Measurements from ENCODE around the gene RAB44. TPM values are rescaled to one million over a fixed set of nuclear protein-coding genes. Genes with fewer than 3 reads are reported as not detected.
A peak's percentile ranks its signal among the peaks of the same experiment; 100 is the strongest.

Gene RAB44
- total and polyA plus RNA-seq, 2 donors from 2014 or later = 1.5 TPM; not detected in 1

DNA sequence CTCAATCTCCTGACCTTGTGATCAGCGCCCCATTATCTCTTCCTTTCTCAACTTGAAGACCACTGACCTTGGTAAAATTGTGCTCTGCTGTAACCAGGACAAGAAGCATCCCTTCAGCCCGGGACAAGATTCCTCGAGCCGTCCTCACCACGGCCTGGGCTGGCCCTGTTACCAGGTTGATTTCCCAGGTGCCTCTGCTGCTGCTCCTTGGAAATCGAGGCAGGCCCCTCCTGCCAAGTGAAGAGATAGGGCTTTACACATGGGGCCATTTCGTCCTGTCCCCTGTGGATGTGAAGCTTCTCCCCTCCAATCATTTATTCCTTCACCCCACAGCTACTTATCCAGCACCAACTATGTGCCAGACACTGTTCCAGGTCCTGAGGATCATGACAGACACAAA, 21.5 kb downstream of the RAB44 start:
- H3K9ac ChIP-seq (ENCODE audit: low read length in 3 of 3) = no peak overlapping the region
- H3K4me1 ChIP-seq (ENCODE audit: control insufficient read depth in 2 of 3, insufficient read depth in 2 of 3, low read depth in 1 of 3, low read length in 3 of 3) = peaks cover 0 to 3% (median 0%) of the 10 kb centered on the region in 3 donors
- no peaks in the 10 kb centered on the region for H3K36me3 ChIP-seq (ENCODE audit: control insufficient read depth in 2 of 3, insufficient read depth in 3 of 3, low read length in 3 of 3)
- DNase-seq (no peak), FAIRE-seq (no peak)
- H3K27ac ChIP-seq (ENCODE audit: low read depth in 2 of 2, low read length in 2 of 2) = no peak overlapping the region
- no peaks in the 10 kb centered on the region for H3K27me3 ChIP-seq (ENCODE audit: control insufficient read depth, insufficient read depth, low read length)
- TF ChIP-seq, protein P1, sequence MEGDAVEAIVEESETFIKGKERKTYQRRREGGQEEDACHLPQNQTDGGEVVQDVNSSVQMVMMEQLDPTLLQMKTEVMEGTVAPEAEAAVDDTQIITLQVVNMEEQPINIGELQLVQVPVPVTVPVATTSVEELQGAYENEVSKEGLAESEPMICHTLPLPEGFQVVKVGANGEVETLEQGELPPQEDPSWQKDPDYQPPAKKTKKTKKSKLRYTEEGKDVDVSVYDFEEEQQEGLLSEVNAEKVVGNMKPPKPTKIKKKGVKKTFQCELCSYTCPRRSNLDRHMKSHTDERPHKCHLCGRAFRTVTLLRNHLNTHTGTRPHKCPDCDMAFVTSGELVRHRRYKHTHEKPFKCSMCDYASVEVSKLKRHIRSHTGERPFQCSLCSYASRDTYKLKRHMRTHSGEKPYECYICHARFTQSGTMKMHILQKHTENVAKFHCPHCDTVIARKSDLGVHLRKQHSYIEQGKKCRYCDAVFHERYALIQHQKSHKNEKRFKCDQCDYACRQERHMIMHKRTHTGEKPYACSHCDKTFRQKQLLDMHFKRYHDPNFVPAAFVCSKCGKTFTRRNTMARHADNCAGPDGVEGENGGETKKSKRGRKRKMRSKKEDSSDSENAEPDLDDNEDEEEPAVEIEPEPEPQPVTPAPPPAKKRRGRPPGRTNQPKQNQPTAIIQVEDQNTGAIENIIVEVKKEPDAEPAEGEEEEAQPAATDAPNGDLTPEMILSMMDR (IDR thresholded peaks at IDR 0.05; ENCODE audit: borderline replicate concordance, extremely low read depth, insufficient read depth) = no peak
- intact Hi-C loops (cut with DNase I) = no loop called here
- H3K4me3 ChIP-seq (ENCODE audit: low read length in 3 of 3) = no peak overlapping the region
- H3K9me3 ChIP-seq (ENCODE audit: control insufficient read depth in 2 of 3, insufficient read depth in 1 of 3, low read length in 3 of 3) = no peaks in the 10 kb centered on the region

DNA sequence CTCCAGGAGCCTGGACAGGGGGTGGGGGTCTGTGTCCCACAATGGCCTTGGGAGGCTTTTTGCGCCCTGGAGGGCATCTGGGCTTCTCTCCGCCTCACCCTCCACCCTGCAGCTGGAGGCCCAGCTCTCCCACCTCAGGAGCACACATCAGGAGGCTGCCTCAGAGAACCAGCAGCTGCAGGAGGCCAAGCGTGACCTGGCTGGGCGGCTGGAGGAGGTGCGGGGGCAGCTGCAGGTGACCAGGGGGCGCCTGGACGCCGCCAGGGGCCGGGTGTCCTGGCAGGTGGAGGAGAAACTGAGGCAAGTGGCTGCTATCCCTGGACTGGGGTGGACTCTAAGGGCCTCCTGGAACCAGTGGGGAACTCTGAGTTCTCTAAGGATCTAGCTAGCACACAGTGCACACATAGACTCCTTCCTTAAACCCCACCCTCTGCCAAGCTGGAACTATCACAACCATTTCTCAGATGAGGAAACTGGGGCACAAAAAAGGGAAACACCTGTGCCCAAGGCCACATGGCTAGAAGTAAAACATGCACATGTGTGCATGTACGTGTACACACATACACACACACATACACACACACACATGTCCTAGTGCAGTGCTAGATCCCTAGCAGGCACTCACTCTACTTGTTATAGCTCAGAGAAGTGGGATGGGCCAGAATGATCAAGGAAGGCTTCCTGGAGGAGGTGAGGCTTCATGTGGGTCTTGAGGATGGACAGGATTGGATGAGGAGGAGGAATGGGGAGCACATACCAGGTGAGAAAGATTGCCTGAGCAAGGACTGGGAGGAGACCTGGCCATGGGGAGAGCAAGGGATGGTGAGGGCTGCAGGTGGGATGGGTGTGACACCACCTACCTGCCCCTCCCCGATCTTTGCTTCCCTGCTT, 22.9 kb downstream of the RAB44 start:
- H3K4me1 ChIP-seq (ENCODE audit: control insufficient read depth in 2 of 3, insufficient read depth in 2 of 3, low read depth in 1 of 3, low read length in 3 of 3) = peaks cover 0 to 3% (median 0%) of the 10 kb centered on the region in 3 donors
- H3K9ac ChIP-seq (ENCODE audit: low read length in 3 of 3) = no peak overlapping the region
- H3K36me3 ChIP-seq (ENCODE audit: control insufficient read depth in 2 of 3, insufficient read depth in 3 of 3, low read length in 3 of 3) = no peaks in the 10 kb centered on the region
- TF ChIP-seq, protein P1 (IDR thresholded peaks at IDR 0.05; ENCODE audit: borderline replicate concordance, extremely low read depth, insufficient read depth) = no peak
- FAIRE-seq (no peak), DNase-seq (peak in 2 of 5 donors; percentile 32 to 33)
- H3K4me3 ChIP-seq (ENCODE audit: low read length in 3 of 3) = no peak overlapping the region
- no peaks in the 10 kb centered on the region for H3K27me3 ChIP-seq (ENCODE audit: control insufficient read depth, insufficient read depth, low read length)
- H3K9me3 ChIP-seq (ENCODE audit: control insufficient read depth in 2 of 3, insufficient read depth in 1 of 3, low read length in 3 of 3) = no peaks in the 10 kb centered on the region
- no peak overlapping the region for H3K27ac ChIP-seq (ENCODE audit: low read depth in 2 of 2, low read length in 2 of 2)
- intact Hi-C loops (cut with DNase I) = no loop called here

DNA sequence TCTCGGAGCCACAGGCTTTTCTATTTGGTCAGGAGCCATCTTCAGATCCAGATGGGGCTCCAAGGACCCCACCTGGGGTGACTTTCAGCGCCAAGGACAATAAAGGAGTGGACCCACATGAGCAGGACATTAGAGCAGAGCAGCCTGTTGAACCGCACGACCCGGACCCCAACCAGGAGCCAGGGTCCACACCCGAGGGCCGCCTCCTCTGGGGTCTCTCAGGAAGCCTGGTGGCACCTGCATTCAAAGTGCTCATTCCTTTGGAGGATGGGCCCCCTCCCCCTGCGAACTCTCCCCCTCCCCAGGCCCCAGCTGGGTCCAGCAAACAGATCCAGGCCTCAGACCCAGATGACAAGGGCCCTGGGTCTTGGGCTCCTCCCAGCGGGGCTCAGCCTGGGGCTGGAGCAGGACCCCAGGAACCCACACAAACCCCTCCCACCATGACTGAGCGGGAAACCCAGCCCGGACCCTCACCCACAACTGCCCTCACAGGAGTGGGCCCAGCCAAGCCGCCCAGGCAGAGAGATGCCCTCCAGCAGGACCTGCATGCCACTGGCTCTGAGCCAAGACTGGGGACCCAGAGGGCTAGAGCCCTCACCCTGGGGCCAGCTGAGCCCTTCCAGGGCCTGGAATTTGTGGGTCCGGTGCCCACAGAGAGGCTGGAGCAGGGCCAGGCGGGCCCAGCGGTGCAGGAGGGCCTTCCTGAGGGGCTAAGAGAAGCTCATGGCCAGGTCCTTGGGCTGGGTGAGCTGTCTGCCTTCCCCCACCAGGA, 23.9 kb downstream of the RAB44 start:
- Histone ChIP-seq H3K4me3 (ENCODE audit: low read length in 3 of 3) (no peak overlapping the region), H3K27me3 (ENCODE audit: control insufficient read depth, insufficient read depth, low read length) (no peaks in the 10 kb centered on the region), H3K9me3 (ENCODE audit: control insufficient read depth in 2 of 3, insufficient read depth in 1 of 3, low read length in 3 of 3) (no peaks in the 10 kb centered on the region), H3K27ac (ENCODE audit: low read depth in 2 of 2, low read length in 2 of 2) (no peak overlapping the region), H3K9ac (ENCODE audit: low read length in 3 of 3) (no peak overlapping the region), H3K4me1 (ENCODE audit: control insufficient read depth in 2 of 3, insufficient read depth in 2 of 3, low read depth in 1 of 3, low read length in 3 of 3) (peaks cover 0 to 3% (median 0%) of the 10 kb centered on the region in 3 donors), H3K36me3 (ENCODE audit: control insufficient read depth in 2 of 3, insufficient read depth in 3 of 3, low read length in 3 of 3) (no peaks in the 10 kb centered on the region)
- TF ChIP-seq, protein P1 (IDR thresholded peaks at IDR 0.05; ENCODE audit: borderline replicate concordance, extremely low read depth, insufficient read depth) = no peak
- FAIRE-seq (no peak), DNase-seq (no peak)
- intact Hi-C loops (cut with DNase I) = no loop called here
